ENCODE measurements around the gene FOXF2. TPM values are rescaled to one million over a fixed set of nuclear protein-coding genes. Genes with fewer than 3 reads are reported as not detected.

The FOXF2 gene
- total RNA-seq, 1 experiment from 2014 or later, result not detected

Small RNAs within 50 kb of the gene (microRNA-seq; reads per million reads assigned to microRNA genes)
- not detected for gene MIR6720 (ENCODE audit: unreplicated experiment)

Other genes starting within 250 kb of the FOXF2 start
- gene FOXQ1, start 77.5 kb upstream of the FOXF2 start, total RNA-seq (2014; rRNA removed), result 7.5 and 12.4 TPM in 2 replicates
- gene FOXC1, start 220.3 kb downstream of the FOXF2 start, total RNA-seq (2014; rRNA removed), result 7.3 and 12.0 TPM in 2 replicates